22Rv1 (cell line): ENCODE measurements around the gene DUOXA2.

Experiments used
- H3K27ac ChIP-seq: fragments of 450-650 bp; 2 replicates; pipeline ENCODE4 v1.5.1; 2017
- ZFX ChIP-seq: fragments of 450-650 bp; IDR thresholded peaks from 2 replicates; pipeline ENCODE4 v1.6.1; 2017; ENCODE audit warnings: antibody characterized with exemption, borderline replicate concordance
- TF ChIP-seq, protein P1 (sequence below): fragments of 450-650 bp; IDR thresholded peaks from 2 replicates; pipeline ENCODE4 v1.5.1; 2017; ENCODE audit warnings: mild to moderate bottlenecking

The DUOXA2 gene

DNA sequence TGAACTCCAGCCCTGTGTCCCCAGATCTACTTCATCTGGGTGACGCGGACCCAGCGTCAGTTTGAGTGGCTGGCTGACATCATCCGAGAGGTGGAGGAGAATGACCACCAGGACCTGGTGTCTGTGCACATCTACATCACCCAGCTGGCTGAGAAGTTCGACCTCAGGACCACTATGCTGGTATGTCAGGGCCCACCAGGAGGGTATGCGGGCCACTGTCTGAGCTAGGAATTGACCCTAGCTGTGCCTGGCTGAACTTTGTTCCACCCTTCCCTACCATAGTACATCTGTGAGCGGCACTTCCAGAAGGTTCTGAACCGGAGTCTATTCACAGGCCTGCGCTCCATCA lies 49.4 kb downstream of the DUOXA2 start:
- TF ChIP-seq, protein P1, sequence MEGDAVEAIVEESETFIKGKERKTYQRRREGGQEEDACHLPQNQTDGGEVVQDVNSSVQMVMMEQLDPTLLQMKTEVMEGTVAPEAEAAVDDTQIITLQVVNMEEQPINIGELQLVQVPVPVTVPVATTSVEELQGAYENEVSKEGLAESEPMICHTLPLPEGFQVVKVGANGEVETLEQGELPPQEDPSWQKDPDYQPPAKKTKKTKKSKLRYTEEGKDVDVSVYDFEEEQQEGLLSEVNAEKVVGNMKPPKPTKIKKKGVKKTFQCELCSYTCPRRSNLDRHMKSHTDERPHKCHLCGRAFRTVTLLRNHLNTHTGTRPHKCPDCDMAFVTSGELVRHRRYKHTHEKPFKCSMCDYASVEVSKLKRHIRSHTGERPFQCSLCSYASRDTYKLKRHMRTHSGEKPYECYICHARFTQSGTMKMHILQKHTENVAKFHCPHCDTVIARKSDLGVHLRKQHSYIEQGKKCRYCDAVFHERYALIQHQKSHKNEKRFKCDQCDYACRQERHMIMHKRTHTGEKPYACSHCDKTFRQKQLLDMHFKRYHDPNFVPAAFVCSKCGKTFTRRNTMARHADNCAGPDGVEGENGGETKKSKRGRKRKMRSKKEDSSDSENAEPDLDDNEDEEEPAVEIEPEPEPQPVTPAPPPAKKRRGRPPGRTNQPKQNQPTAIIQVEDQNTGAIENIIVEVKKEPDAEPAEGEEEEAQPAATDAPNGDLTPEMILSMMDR = no peak
- TF ChIP-seq ZFX = no peak
- H3K27ac ChIP-seq = no peak overlapping the region

DNA sequence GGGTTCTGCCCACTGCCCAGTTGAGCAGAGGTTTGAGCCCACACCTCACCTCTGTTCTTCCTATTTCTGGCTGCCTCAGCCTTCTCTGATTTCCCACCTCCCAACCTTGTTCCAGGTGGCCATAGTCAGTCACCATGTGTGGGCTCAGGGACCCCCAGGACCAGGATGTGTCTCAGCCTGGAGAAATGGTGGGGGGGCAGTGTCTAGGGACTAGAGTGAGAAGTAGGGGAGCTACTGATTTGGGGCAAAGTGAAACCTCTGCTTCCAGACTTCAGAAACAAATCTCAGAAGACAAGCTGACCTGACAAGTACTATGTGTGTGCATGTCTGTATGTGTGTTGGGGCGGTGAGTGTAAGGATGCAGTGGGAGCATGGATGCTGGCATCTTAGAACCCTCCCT lies 50.8 kb downstream of the DUOXA2 start:
- H3K27ac ChIP-seq = no peak overlapping the region
- TF ChIP-seq, protein P1 = no peak
- TF ChIP-seq ZFX = no peak

DNA sequence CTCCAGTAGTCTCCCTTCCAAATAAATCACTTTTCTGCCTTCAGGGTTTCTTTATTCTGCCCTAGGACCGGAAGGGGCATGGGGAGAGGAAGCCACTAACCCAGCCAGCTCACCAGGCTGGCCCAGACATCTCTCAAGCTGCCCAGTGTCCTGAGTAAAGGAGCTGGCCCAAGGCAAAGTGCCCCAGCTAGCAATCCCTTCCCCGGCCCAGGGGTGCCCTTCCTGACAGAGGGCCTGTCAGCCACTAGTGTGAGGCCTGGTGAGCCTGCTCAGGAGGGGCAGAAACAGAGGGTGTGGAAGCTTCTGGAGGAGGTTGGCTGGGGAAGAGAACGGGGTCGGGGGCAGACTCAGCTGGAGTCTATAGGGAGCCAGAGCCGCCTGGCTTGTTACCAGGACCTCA lies 51.4 kb downstream of the DUOXA2 start:
- TF ChIP-seq, protein P1 = no peak
- no peak overlapping the region for H3K27ac ChIP-seq

DNA sequence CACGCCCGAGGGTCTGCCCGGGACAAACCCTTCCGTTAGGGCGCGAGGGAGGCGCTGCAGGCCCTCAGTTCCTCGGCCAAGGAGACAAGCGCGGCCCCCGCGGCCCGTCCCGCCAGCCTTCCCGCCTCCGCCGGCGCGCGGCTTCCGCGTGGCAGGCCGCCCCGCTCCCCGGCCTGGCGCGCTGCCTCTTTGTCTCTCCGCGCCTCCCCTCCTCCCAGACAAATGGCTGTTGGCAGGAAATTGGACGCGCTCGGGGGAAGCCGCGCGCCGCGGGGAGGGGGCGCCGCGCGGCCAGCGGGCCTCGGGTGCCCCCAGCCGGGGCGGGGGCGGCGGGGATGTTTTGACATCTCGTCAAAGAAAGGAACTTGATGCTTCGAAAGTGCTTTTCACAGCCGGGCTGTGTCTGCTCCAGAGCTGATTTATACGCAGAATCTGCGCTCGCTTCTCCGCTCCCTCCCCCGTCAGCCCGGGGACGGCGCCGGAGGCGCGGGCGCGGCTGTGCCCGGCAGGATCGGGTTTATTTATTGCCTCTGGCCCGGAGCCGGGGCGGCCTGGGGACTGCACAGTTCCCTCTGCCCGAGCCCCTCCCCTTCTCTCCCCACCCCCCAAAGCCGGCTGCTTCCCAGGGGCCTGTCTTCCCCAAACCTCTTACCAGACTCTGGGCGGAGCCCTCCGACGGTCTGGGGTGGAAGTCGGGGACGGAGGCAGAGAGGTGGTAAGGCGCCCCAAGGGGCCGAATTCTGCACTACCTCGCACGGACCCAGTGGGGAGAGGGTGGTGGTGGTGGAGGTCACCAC lies 52.9 kb downstream of the DUOXA2 start:
- H3K27ac ChIP-seq = peak overlapping the region; percentile 48
- TF ChIP-seq ZFX = no peak
- TF ChIP-seq, protein P1 = peak; percentile 18

DNA sequence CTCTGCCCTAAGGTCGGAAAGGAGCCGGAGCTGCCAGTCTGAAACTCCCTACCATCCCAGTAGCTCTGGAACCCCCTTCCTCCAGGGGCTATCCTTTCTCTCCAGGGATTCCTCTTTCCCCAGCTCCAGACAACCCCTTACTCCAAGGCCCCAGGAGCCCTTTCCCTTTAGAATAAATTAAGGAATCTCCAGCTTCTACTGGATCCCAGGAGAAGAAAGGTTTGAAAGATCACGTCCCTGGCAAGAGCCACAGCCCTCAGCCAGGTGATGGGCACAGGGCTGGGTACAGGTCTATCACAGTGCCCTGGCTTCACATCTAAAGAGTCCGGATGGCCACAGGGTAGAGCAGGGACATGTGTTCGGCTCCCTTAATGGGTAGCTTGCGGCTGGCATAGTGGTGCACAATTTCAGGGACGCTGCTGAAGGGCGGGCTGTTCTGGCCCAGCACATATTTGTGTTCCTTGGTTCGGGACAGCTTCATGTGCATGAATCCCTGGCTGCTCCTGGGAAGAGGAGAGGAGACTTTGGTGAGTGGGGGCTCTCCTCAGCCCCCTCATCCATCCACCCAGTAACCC lies 53.6 kb downstream of the DUOXA2 start:
- TF ChIP-seq ZFX = no peak
- TF ChIP-seq, protein P1 = no peak

More for the DNA sequence above, 53.6 kb downstream of the DUOXA2 start:
- H3K27ac ChIP-seq = peak overlapping the region; percentile 48; the same call in 1 of the 2 replicates
